H9 (cell line): ENCODE results near the gene MAGI3. TPM values are rescaled to one million over a fixed set of nuclear protein-coding genes. Genes with fewer than 3 reads are reported as not detected.

Source experiments
- DNase-seq: peaks from one replicate; pipeline ENCODE4 v3.0.0-alpha.2; 2017
- H2AFZ ChIP-seq: one replicate; pipeline ENCODE4 v1.6.1; 2013; ENCODE audit warnings: mild to moderate bottlenecking, low read length, control low read depth, moderate library complexity
- H2AK5ac ChIP-seq: 2 replicates; pipeline ENCODE4 v1.6.1; 2013; ENCODE audit warnings: low read length, control low read depth, mixed read lengths; ENCODE audit not compliant: insufficient read length
- H2BK120ac ChIP-seq: one replicate; pipeline ENCODE4 v1.6.1; 2013; ENCODE audit warnings: low read depth, mild to moderate bottlenecking, low read length, control low read depth, inconsistent platforms; ENCODE audit not compliant: poor library complexity, severe bottlenecking
- H2BK12ac ChIP-seq: 2 replicates; pipeline ENCODE4 v1.6.1; 2013; ENCODE audit warnings: low read length, control low read depth, mixed read lengths, low read depth; ENCODE audit not compliant: insufficient read length
- H2BK15ac ChIP-seq: 2 replicates; pipeline ENCODE4 v1.6.1; 2013; ENCODE audit warnings: low read depth, low read length, control low read depth
- H2BK20ac ChIP-seq: one replicate; pipeline ENCODE4 v1.6.1; 2013; ENCODE audit warnings: low read depth, mild to moderate bottlenecking, low read length, control low read depth, inconsistent platforms; ENCODE audit not compliant: poor library complexity, severe bottlenecking
- H2BK5ac ChIP-seq: 2 replicates; pipeline ENCODE4 v1.6.1; 2013; ENCODE audit warnings: low read length, control low read depth, mixed read lengths; ENCODE audit not compliant: insufficient read length
- H3K14ac ChIP-seq: 2 replicates; pipeline ENCODE4 v1.6.1; 2013; ENCODE audit warnings: low read length, control low read depth; ENCODE audit not compliant: insufficient read depth
- H3K18ac ChIP-seq: 2 replicates; pipeline ENCODE4 v1.6.1; 2013; ENCODE audit warnings: low read depth, mild to moderate bottlenecking, mixed read lengths, low read length, control low read depth; ENCODE audit not compliant: insufficient read length
- H3K23ac ChIP-seq: 2 replicates; pipeline ENCODE4 v1.6.1; 2013; ENCODE audit warnings: low read length, control low read depth, mixed read lengths, low read depth; ENCODE audit not compliant: insufficient read length
- H3K23me2 ChIP-seq: 2 replicates; pipeline ENCODE4 v1.6.1; 2013; ENCODE audit warnings: low read depth, mild to moderate bottlenecking, mixed read lengths, low read length, control low read depth; ENCODE audit not compliant: insufficient read length, poor library complexity, severe bottlenecking
- H3K27ac ChIP-seq: 2 replicates; pipeline ENCODE4 v1.5.1; 2013; ENCODE audit warnings: low read length, control low read depth, mixed read lengths, low read depth; ENCODE audit not compliant: insufficient read length
- H3K27me3 ChIP-seq: 2 replicates; pipeline ENCODE4 v1.6.1; 2013; ENCODE audit warnings: low read length, control low read depth, inconsistent platforms; ENCODE audit not compliant: insufficient read depth
- H3K4ac ChIP-seq: 2 replicates; pipeline ENCODE4 v1.6.1; 2013; ENCODE audit warnings: low read depth, mild to moderate bottlenecking, control low read depth, inconsistent platforms, low read length, moderate library complexity
- H3K4me1 ChIP-seq: 2 replicates; pipeline ENCODE4 v1.6.1; 2013; ENCODE audit warnings: low read length, control low read depth, inconsistent platforms; ENCODE audit not compliant: insufficient read depth
- H3K4me2 ChIP-seq: 2 replicates; pipeline ENCODE4 v1.6.1; 2013; ENCODE audit warnings: low read length, control low read depth, mixed read lengths; ENCODE audit not compliant: insufficient read length, insufficient read depth
- H3K56ac ChIP-seq: 2 replicates; pipeline ENCODE4 v1.6.1; 2013; ENCODE audit warnings: low read depth, mild to moderate bottlenecking, mixed read lengths, low read length, control low read depth; ENCODE audit not compliant: insufficient read length
- H3K79me1 ChIP-seq: 2 replicates; pipeline ENCODE4 v1.6.1; 2013; ENCODE audit warnings: low read depth, mild to moderate bottlenecking, moderate library complexity, low read length, control low read depth, inconsistent platforms; ENCODE audit not compliant: insufficient read depth, poor library complexity, severe bottlenecking
- H3K79me2 ChIP-seq: 2 replicates; pipeline ENCODE4 v1.6.1; 2013; ENCODE audit warnings: low read length, control low read depth, inconsistent platforms; ENCODE audit not compliant: insufficient read depth
- H3K9ac ChIP-seq: 2 replicates; pipeline ENCODE4 v1.6.1; 2013; ENCODE audit warnings: low read length, control low read depth, mixed read lengths; ENCODE audit not compliant: insufficient read length; ENCODE audit errors: extremely low read depth
- H3K9me3 ChIP-seq: one replicate; pipeline ENCODE4 v1.6.1; 2013; ENCODE audit warnings: low read depth, low read length, inconsistent platforms; ENCODE audit not compliant: control insufficient read depth
- H3T11ph ChIP-seq: one replicate; pipeline ENCODE4 v1.6.1; 2013; ENCODE audit warnings: mild to moderate bottlenecking, low read length, control low read depth, inconsistent platforms
- H4K20me1 ChIP-seq: one replicate; pipeline ENCODE4 v1.6.1; 2013; ENCODE audit not compliant: control insufficient read depth, insufficient read length, insufficient read depth
- H4K5ac ChIP-seq: 2 replicates; pipeline ENCODE4 v1.6.1; 2013; ENCODE audit warnings: low read depth, mild to moderate bottlenecking, mixed read lengths, low read length, control low read depth; ENCODE audit not compliant: insufficient read length
- H4K8ac ChIP-seq: replicated peaks from 2 replicates; pipeline ENCODE4 v1.6.1; 2013; ENCODE audit warnings: low read length, control low read depth, mixed read lengths, low read depth; ENCODE audit not compliant: insufficient read length
- H4K91ac ChIP-seq: 2 replicates; pipeline ENCODE4 v1.6.1; 2013; ENCODE audit warnings: low read depth, mild to moderate bottlenecking, moderate library complexity, mixed read lengths, low read length, control low read depth; ENCODE audit not compliant: insufficient read length
- H3K27ac Mint-ChIP-seq, 3 experiments: 2 replicates in 2 of 3; 3 replicates in 1 of 3; pipeline ENCODE4 v1.8.0; 2020 to 2021; ENCODE audit warnings: mixed read lengths in 3 of 3, mild to moderate bottlenecking in 1 of 3, moderate library complexity in 1 of 3
- H3K27me3 Mint-ChIP-seq: 2 replicates; pipeline ENCODE4 v1.8.0; 2021; ENCODE audit warnings: low read depth, mild to moderate bottlenecking, moderate library complexity, mixed read lengths
- H3K36me3 Mint-ChIP-seq, 3 experiments: 2 replicates in 2 of 3; 3 replicates in 1 of 3; pipeline ENCODE4 v1.8.0; 2020 to 2021; ENCODE audit warnings: low read depth in 3 of 3, mixed read lengths in 3 of 3; ENCODE audit not compliant: insufficient read depth in 1 of 3
- H3K4me1 Mint-ChIP-seq, 2 experiments: 2 replicates each; pipeline ENCODE4 v1.8.0; 2020; ENCODE audit warnings: mixed read lengths in 2 of 2
- H3K4me3 Mint-ChIP-seq, 2 experiments: 2 replicates in 1 of 2; 3 replicates in 1 of 2; pipeline ENCODE4 v1.8.0; 2020 to 2021; ENCODE audit warnings: mild to moderate bottlenecking in 2 of 2, mixed read lengths in 2 of 2, moderate library complexity in 1 of 2
- H3K9me3 Mint-ChIP-seq, 2 experiments: 2 replicates in 1 of 2; 3 replicates in 1 of 2; pipeline ENCODE4 v1.8.0; 2020; ENCODE audit warnings: mild to moderate bottlenecking in 2 of 2, mixed read lengths in 2 of 2, moderate library complexity in 1 of 2
- CTCF ChIP-seq: fragments of 200-600 bp; sonication (generic); conservative IDR thresholded peaks from 3 replicates; pipeline ENCODE4 v1.8.0; 2021; ENCODE audit warnings: antibody characterized with exemption, mild to moderate bottlenecking
- WGBS: extraction: QIAGEN DNeasy Blood & Tissue Kit; methylation state at CpG from one replicate; pipeline ENCODE4 v1.1.7; 2013; ENCODE audit warnings: missing lambda C conversion rate, low lambda C conversion rate, mixed read lengths; ENCODE audit not compliant: insufficient read length; ENCODE audit errors: extremely low coverage; 5-methylcytosine and 5-hydroxymethylcytosine counted together
- long read RNA-seq: library from polyadenylated mRNA; unstranded; transcript quantifications from one replicate; pipeline ENCODE4 v2.0.0, GENCODE V29; 2020
- total RNA-seq: library from RNA; stranded (reverse); gene quantifications from 2 replicates; pipeline ENCODE4 v1.2.1, GENCODE V29; 2021

MAGI3 gene
- total RNA-seq, result 8.2 and 8.7 TPM in 2 replicates
- long read RNA-seq, partial matches to known transcripts, result 3 of 6 reads
- long read RNA-seq, other reads (novel, unspliced or antisense), result 3 of 6 reads

GRCh38 chr1:113389953-113390834 lies at the start of gene MAGI3:
Gene MAGI3 (plus strand): TSS chr1:113390515. CDS start chr1:113391034, 519 bp downstream.
- Histone ChIP-seq H2BK20ac (no peak within 1 kb of the TSS), H3K79me1 (no peaks in the 10 kb centered on the region), H3K9me3 (no peaks in the 10 kb centered on the region), H3K27ac (no peak within 1 kb of the TSS), H3K4ac (no peak within 1 kb of the TSS), H3K4me2 (peak within 1 kb of the TSS; percentile 81), H3K23me2 (peaks cover 18% of the 10 kb centered on the region), H3K79me2 (no peaks in the 10 kb centered on the region), H3K23ac (no peak within 1 kb of the TSS), H4K8ac (no peak within 1 kb of the TSS), H2BK5ac (no peak within 1 kb of the TSS), H2AFZ (peak within 1 kb of the TSS; percentile 11), H3K4me1 (peaks cover 3% of the 10 kb centered on the region; the same call in 1 of the 2 replicates), H2AK5ac (no peak within 1 kb of the TSS), H2BK15ac (no peak within 1 kb of the TSS), H4K91ac (no peak within 1 kb of the TSS), H2BK12ac (no peak within 1 kb of the TSS), H3K56ac (no peak within 1 kb of the TSS), H3K14ac (peak within 1 kb of the TSS; percentile 59; the same call in 1 of the 2 replicates), H3K18ac (no peak within 1 kb of the TSS), H2BK120ac (no peak within 1 kb of the TSS), H4K5ac (no peak within 1 kb of the TSS), H3K9ac (peak within 1 kb of the TSS; percentile 27), H3K27me3 (peaks cover 2% of the 10 kb centered on the region; the same call in 1 of the 2 replicates), H4K20me1 (no peaks in the 10 kb centered on the region), H3T11ph (no peak within 1 kb of the TSS)
- peaks cover 0 to 3% of the 10 kb centered on the region in 2 experiments; a peak in 2 of 5 replicates for H3K9me3 Mint-ChIP-seq
- peaks cover 0 to 4% (median 2%) of the 10 kb centered on the region in 3 experiments; a peak in 2 of 7 replicates for H3K36me3 Mint-ChIP-seq
- peak within 1 kb of the TSS; percentile 51 to 97 (median 93); a peak in 6 of 7 replicates for H3K27ac Mint-ChIP-seq
- TF ChIP-seq CTCF, result no peak
- H3K4me1 Mint-ChIP-seq, result peaks cover 26 to 27% of the 10 kb centered on the region in 2 experiments
- H3K4me3 Mint-ChIP-seq, result peak within 1 kb of the TSS; percentile 85 to 91
- no CpG with 5 or more reads among the region's 89 CpGs for WGBS
- peak; percentile 99 for DNase-seq
- peaks cover 11% of the 10 kb centered on the region for H3K27me3 Mint-ChIP-seq
